Natural killer cell treated with Interleukin-12 subunit alpha and Interleukin-12 subunit beta and Interleukin-15 and Interleukin-18, amount 100 ng/mL, for 72 hours (primary cell): Measurements from ENCODE around the gene VPS39. TPM values are rescaled to one million over a fixed set of nuclear protein-coding genes. Genes with fewer than 3 reads are reported as not detected.
A peak's percentile ranks its signal among the peaks of the same experiment; 100 is the strongest.
"Not testable (repeated sequence)": the region's sequence is repeated elsewhere in the genome, so short reads cannot be mapped to it uniquely, and the experiment has no call there.

Experiments used
- ATAC-seq, 2 donors: fragments of 150-1000 bp; cut with Tn5 transposase in 1 of 2; sonication (Bioruptor Pico), chemical (Tn5 transposase) in 1 of 2; 2 replicates each; pipeline ENCODE4 v1.10.0; 2021
- DNase-seq: peaks from one replicate; pipeline ENCODE4 v3.0.0; 2022; ENCODE audit warnings: low spot score
- H3K27ac Mint-ChIP-seq, 2 donors: 1 replicate in 1 of 2; 2 replicates in 1 of 2; pipeline ENCODE4 v1.8.0; 2022; ENCODE audit warnings: mixed read lengths in 2 of 2, mild to moderate bottlenecking in 1 of 2, moderate library complexity in 1 of 2
- H3K27me3 Mint-ChIP-seq, 2 donors: 1 replicate in 1 of 2; 2 replicates in 1 of 2; pipeline ENCODE4 v1.8.0; 2022; ENCODE audit warnings: mixed read lengths in 2 of 2
- H3K36me3 Mint-ChIP-seq: one replicate; pipeline ENCODE4 v1.8.0; 2022; ENCODE audit warnings: mixed read lengths
- H3K4me1 Mint-ChIP-seq, 2 donors: 1 replicate in 1 of 2; 2 replicates in 1 of 2; pipeline ENCODE4 v1.8.0; 2022; ENCODE audit warnings: low read depth in 2 of 2, mixed read lengths in 2 of 2, mild to moderate bottlenecking in 1 of 2
- H3K4me3 Mint-ChIP-seq: one replicate; pipeline ENCODE4 v1.8.0; 2022; ENCODE audit warnings: mixed read lengths
- H3K9me3 Mint-ChIP-seq: 2 replicates; pipeline ENCODE4 v1.8.0; 2022; ENCODE audit warnings: mixed read lengths
- total RNA-seq, 2 donors: library from RNA; stranded (reverse); gene quantifications; one replicate each; pipeline ENCODE4 v1.2.3, GENCODE V29; 2022

The VPS39 gene, protein sequence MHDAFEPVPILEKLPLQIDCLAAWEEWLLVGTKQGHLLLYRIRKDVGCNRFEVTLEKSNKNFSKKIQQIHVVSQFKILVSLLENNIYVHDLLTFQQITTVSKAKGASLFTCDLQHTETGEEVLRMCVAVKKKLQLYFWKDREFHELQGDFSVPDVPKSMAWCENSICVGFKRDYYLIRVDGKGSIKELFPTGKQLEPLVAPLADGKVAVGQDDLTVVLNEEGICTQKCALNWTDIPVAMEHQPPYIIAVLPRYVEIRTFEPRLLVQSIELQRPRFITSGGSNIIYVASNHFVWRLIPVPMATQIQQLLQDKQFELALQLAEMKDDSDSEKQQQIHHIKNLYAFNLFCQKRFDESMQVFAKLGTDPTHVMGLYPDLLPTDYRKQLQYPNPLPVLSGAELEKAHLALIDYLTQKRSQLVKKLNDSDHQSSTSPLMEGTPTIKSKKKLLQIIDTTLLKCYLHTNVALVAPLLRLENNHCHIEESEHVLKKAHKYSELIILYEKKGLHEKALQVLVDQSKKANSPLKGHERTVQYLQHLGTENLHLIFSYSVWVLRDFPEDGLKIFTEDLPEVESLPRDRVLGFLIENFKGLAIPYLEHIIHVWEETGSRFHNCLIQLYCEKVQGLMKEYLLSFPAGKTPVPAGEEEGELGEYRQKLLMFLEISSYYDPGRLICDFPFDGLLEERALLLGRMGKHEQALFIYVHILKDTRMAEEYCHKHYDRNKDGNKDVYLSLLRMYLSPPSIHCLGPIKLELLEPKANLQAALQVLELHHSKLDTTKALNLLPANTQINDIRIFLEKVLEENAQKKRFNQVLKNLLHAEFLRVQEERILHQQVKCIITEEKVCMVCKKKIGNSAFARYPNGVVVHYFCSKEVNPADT
- 10 to 100 TPM; 66.2 to 84.6 TPM for total RNA-seq

DNA sequence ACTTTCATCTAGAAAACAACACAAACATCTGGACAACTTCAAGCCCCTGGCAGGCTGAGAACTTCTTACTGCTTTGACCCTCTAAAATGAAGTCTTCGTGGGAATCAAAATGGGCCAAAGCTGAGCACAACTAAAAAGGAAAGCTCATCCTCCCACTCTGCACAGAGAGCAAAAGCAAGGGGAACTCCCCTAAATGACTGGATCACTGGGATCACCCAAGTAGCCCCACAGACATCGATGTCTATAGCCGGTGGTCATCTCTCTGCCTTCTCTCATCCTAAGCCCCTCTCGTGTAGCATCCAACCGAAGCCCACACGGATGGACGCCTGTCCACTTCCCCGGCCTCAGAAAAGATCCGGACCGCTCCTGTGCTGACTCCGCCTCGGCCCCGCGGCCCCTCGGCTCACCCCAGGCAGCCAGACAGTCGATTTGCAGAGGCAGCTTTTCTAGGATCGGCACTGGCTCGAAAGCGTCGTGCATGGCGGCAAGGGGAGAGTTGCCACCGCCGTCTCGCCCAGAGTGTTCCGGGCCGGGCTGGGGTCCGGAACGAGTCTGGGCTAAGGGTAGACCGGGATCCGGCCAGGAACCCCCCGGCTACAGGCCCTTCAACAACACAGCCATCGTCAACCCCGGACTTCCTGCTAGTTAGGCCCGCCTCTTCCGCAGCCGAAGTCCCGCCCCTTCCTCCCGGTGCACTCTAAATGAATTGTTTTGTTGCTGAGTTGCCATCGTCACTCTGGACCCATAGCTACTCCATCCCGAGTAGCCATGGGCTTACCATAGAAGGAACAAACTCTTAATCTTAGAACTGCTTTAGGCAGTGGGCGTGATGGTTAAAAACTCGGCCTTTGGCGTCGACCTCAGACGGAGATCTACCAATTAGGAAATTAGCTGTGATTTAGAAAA, at the start of gene VPS39:
VPS39 (minus strand) TSS at position 631 of the 906 bp plus-strand sequence; CDS start at position 480, 151 bp downstream.
- Mint-ChIP-seq H3K27me3 (no peaks in the 10 kb centered on the region), H3K4me1 (peaks cover 29 to 30% of the 10 kb centered on the region in 2 donors), H3K36me3 (peaks cover 13% of the 10 kb centered on the region), H3K9me3 (no peaks in the 10 kb centered on the region), H3K27ac (peak within 1 kb of the TSS; percentile 83 to 96), H3K4me3 (peak within 1 kb of the TSS; percentile 93)
- ATAC-seq, result peak; percentile 98 to 99
- peak; percentile 91 for DNase-seq

DNA sequence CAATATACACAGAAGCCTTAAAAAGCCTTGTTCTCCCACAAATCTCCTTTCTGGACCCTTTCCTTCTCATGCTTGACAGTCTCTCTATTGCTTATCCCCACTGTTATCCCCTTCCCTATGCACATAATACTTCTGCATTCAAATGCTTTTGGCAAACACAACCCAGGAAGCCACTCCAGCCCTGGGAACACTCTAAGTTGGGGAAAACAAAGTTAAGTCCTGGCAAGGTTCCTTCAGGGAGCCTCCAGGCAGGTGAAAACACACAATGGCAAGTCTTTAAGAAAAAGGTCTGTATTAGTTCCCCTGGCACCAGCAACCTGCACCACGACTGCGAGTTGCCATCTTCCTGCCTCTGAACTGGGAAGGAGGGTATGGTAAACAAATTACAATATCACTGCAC, 45.2 kb upstream of the VPS39 start:
- Mint-ChIP-seq H3K27ac (no peak overlapping the region), H3K9me3 (peaks cover 4% of the 10 kb centered on the region), H3K4me3 (no peak overlapping the region), H3K27me3 (no peaks in the 10 kb centered on the region), H3K36me3 (peaks cover 34% of the 10 kb centered on the region), H3K4me1 (peaks cover 4 to 5% of the 10 kb centered on the region in 2 donors)
- DNase-seq, result no peak
- ATAC-seq, result no peak

DNA sequence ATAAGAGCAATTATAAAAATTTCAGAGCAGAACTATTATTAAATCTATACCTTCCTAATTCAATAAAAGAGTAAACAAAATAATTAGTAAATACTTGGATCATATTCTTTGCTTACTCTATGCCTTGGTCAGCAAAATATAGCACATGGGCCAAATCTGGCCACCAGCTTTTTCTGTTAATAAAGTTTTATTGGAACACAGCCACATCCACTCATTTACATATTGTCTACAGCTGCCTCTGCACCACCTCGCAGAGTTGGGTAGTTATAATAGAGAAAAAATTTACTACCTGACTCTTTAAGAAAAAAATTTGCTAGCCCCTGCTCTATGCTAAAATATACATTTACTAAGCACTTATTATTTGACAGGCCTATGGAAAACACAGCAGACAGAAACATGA, 32.7 kb upstream of the VPS39 start:
- no peak overlapping the region for H3K4me3 Mint-ChIP-seq
- ATAC-seq (no peak), DNase-seq (no peak)
- H3K9me3 Mint-ChIP-seq, result no peaks in the 10 kb centered on the region
- no peaks in the 10 kb centered on the region for H3K27me3 Mint-ChIP-seq
- H3K4me1 Mint-ChIP-seq, result peaks cover 0 to 9% of the 10 kb centered on the region in 2 donors
- H3K27ac Mint-ChIP-seq, result no peak overlapping the region
- H3K36me3 Mint-ChIP-seq, result peaks cover 16% of the 10 kb centered on the region

DNA sequence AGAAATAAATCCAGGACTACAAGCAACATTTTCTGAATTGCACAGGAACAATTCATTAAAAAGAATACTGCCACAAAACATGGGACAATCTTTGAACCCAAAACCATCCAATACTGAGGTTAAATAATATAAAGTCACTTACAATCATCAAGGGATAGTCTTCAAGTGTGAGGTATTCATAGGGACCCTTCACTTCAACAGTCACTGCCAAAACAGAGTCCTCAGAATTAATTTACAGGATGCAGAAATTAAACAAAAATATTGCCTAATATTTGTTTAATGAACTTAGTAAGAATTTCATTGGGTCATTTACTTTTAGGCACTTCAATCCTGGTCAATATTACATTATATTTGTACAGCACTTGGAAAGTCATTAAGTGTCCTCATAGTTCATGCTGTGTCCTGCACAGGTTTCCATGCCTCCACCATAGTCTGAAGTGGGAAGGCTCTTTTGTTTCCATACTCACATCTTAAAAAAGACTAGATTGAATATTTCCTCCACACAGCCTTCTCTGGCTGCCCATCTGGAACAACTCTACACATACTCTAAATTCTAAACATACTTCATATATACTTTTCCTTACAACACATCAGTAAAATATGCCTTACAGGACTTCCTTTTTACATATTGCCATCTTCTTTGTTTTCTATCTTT, 31.6 kb upstream of the VPS39 start:
- Mint-ChIP-seq H3K27me3 (no peaks in the 10 kb centered on the region), H3K4me3 (no peak overlapping the region), H3K27ac (no peak overlapping the region), H3K9me3 (no peaks in the 10 kb centered on the region), H3K4me1 (peaks cover 0 to 11% of the 10 kb centered on the region in 2 donors), H3K36me3 (peaks cover 21% of the 10 kb centered on the region)
- DNase-seq, result no peak
- ATAC-seq, result no peak

DNA sequence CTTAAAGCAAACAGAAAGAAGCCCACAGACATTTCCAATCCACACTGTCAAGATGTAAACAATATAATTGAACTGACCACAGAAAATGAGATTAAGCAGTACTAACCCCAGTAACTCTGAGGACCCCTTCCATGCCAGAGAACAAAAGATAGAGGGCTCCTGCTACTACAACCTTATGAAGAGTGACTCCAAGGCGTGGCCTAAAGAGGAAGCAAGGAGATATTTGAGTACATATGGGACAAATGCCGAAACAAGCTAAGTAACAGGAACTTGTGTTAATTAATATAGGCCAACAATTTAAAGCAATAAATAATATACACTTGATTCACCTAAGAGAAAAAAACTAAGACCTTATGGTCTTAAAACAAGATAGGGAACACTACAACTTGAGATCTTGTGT, 25.0 kb upstream of the VPS39 start:
- ATAC-seq (no peak), DNase-seq (no peak)
- Mint-ChIP-seq H3K4me3 (no peak overlapping the region), H3K9me3 (no peaks in the 10 kb centered on the region), H3K27ac (no peak overlapping the region), H3K27me3 (no peaks in the 10 kb centered on the region), H3K4me1 (peaks cover 0 to 6% of the 10 kb centered on the region in 2 donors), H3K36me3 (peaks cover 16% of the 10 kb centered on the region)

DNA sequence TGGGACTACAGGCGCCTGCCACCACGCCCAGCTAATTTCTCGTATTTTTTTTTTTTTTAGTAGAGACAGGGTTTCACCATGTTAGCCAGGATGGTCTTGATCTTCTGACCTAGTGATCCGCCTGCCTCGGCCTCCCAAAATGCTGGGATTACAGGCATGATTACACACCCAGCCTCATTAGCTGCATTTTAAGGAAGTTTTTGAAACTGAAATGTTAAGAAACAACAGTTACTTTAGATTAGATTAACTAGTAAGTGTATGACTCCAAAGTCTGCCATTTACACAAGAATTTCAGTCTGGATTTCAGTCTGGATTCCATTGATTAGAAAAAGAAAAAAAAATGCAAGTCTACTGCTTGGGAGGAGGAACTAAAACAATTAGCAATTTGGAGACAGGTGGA, 24.5 kb upstream of the VPS39 start:
- peaks cover 16% of the 10 kb centered on the region for H3K36me3 Mint-ChIP-seq
- peaks cover 0 to 6% of the 10 kb centered on the region in 2 donors for H3K4me1 Mint-ChIP-seq
- no peak overlapping the region for H3K27ac Mint-ChIP-seq

DNA sequence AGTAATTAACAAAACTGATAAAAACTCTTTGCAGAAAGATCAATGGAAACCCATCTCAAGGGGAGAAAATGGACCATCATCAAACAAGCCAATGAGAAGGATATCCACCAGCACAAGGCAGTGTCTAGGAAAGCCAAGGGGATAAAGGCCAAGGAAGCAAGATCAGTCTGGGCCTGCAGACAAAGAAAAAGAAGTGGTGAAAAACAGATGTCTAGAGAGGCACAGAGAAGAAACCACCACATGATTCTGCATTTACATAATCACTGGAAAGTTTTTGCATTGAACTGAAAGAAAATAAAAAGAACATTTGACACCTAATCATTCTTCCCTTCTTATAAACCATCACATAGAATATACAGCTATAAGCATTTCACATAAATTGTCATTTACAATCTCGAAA, 23.0 kb upstream of the VPS39 start:
- no peak for DNase-seq
- Mint-ChIP-seq H3K4me1 (peaks cover 0 to 2% of the 10 kb centered on the region in 2 donors), H3K4me3 (no peak overlapping the region), H3K36me3 (peaks cover 5% of the 10 kb centered on the region), H3K27ac (no peak overlapping the region), H3K9me3 (no peaks in the 10 kb centered on the region), H3K27me3 (no peaks in the 10 kb centered on the region)
- ATAC-seq, result no peak

More for the DNA sequence above, 24.5 kb upstream of the VPS39 start:
- no peak overlapping the region for H3K4me3 Mint-ChIP-seq
- DNase-seq (no peak), ATAC-seq (no peak)
- no peaks in the 10 kb centered on the region for H3K27me3 Mint-ChIP-seq
- no peaks in the 10 kb centered on the region for H3K9me3 Mint-ChIP-seq

DNA sequence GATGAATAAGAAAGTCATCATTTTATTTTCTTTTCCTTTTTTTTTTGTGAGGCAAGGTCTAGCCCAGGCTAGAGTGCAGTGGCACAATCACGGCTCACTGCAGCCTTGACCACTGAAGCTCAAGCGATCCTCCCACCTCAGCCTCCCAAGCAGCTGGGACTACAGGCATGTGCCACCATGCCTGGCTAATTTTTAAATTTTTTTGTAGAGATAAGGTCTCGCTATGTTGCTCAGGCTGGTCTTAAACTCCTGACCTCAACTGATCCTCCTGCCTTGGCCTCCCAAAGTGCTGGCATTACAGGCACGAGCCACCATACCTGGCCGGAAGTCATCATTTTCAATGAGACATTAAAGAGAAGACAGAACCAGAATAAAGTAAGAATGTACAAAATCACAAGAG, 20.9 kb upstream of the VPS39 start:
- not testable (repeated sequence) for DNase-seq, H3K9me3 Mint-ChIP-seq, H3K27me3 Mint-ChIP-seq, H3K4me3 Mint-ChIP-seq, H3K4me1 Mint-ChIP-seq, H3K36me3 Mint-ChIP-seq, ATAC-seq, H3K27ac Mint-ChIP-seq

DNA sequence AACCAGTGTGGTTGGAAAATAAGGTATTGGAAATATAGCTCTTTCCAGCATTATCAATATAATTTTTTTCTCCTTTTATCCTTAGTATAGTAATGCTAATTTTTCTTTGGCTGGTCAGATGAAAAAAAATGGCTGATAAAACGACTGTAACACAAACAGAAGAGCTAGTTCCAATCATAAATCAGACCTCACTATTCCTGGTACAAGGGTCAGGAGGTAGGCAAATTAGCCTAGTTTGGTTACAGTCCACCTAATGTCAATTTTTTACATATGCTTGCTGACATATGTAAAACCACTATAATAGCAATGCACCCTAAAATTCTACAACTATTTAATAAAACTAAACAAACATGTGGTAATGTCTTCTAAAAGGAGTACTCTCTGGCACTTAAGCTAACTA, 19.9 kb upstream of the VPS39 start:
- Mint-ChIP-seq H3K4me1 (no peaks in the 10 kb centered on the region), H3K9me3 (no peaks in the 10 kb centered on the region), H3K27ac (no peak overlapping the region), H3K4me3 (no peak overlapping the region), H3K36me3 (peaks cover 5% of the 10 kb centered on the region), H3K27me3 (no peaks in the 10 kb centered on the region)
- DNase-seq, result no peak
- ATAC-seq, result no peak

DNA sequence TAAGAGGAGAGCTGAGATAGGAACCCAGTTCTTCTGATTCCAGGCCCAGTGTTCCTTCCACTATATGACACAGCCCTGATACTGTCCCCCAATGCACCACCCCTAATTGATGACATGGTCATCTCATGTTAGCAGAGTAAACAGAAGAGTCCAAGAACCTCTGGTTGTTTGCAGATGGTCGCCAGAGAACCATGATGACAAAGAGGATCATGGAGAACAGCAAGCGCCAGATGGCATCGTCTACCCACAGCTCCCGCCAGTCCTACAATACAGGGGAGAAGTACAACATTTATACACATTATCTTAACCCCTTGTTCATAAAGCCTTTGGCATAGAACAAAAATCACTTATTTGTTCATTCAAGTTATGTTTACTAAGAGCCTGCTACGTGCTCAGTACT, 18.5 kb upstream of the VPS39 start:
- ATAC-seq, result no peak

DNA sequence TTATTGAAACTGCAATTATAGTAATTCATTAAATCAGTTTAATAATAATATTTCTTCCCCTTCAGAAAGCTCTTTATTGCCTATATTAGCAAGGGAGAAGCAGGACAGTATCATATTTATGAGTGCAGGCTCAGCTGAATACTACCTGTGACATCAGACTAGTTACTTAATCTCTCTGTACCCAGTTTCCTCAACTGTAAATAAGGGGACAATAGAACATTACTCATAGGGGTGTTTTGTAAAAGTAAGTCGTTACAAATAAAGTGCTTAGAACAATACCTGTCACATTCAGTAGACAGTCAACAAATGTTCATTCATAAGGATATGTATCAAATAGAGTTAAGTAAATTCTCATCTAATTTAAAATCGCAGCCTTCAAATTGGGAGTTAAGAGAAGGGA, 12.1 kb upstream of the VPS39 start:
- peaks cover 28% of the 10 kb centered on the region for H3K36me3 Mint-ChIP-seq
- DNase-seq (no peak), ATAC-seq (no peak)
- H3K27me3 Mint-ChIP-seq, result no peaks in the 10 kb centered on the region
- no peak overlapping the region for H3K27ac Mint-ChIP-seq
- no peak overlapping the region for H3K4me3 Mint-ChIP-seq
- H3K4me1 Mint-ChIP-seq, result no peaks in the 10 kb centered on the region
- H3K9me3 Mint-ChIP-seq, result no peaks in the 10 kb centered on the region

More for the DNA sequence above, 18.5 kb upstream of the VPS39 start:
- Mint-ChIP-seq H3K36me3 (peaks cover 5% of the 10 kb centered on the region), H3K27ac (no peak overlapping the region), H3K4me1 (no peaks in the 10 kb centered on the region), H3K27me3 (no peaks in the 10 kb centered on the region), H3K9me3 (no peaks in the 10 kb centered on the region), H3K4me3 (no peak overlapping the region)
- no peak for DNase-seq

DNA sequence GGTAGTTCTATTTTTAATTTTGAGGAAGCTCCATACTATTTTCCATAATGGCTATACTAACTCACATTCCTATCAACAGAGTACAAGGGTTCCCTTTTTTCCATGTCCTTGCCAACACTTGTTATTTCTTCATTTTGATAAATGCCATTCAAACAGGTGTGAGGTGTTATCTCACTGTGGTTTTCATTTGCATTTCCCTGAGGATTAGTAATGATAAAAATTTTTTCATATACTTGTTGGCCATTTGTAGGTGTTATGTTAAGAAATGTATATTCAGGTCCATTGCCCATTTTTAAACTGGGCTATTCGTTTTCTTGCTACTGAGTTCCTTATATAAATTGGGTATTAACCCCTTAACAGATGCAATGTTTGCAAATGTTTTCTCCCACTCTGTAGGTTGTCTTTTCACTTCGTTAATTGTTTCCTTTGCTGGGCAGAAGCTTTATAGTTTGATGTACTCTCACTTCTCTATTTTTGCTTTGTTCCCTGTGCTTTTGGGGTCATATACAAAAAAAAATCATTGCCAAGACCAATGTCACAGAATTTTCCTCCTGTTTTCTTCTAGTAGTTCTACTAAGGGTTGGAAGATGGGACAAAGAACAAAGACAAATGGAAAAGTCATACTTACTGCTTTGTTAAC, 11.0 kb upstream of the VPS39 start:
- Mint-ChIP-seq H3K4me1 (peaks cover 0 to 3% of the 10 kb centered on the region in 2 donors), H3K4me3 (no peak overlapping the region), H3K36me3 (peaks cover 28% of the 10 kb centered on the region), H3K27ac (no peak overlapping the region), H3K9me3 (no peaks in the 10 kb centered on the region), H3K27me3 (no peaks in the 10 kb centered on the region)
- DNase-seq, result no peak
- no peak for ATAC-seq
